CD4-positive, alpha-beta T cell treated with Interleukin-10 for 1 hour (primary cell): ENCODE measurements around the gene RBFOX1.

ENCODE experiments used
- DNase-seq: peaks from one replicate; pipeline ENCODE4 v3.0.0-alpha.2; 2020

The RBFOX1 gene

DNA sequence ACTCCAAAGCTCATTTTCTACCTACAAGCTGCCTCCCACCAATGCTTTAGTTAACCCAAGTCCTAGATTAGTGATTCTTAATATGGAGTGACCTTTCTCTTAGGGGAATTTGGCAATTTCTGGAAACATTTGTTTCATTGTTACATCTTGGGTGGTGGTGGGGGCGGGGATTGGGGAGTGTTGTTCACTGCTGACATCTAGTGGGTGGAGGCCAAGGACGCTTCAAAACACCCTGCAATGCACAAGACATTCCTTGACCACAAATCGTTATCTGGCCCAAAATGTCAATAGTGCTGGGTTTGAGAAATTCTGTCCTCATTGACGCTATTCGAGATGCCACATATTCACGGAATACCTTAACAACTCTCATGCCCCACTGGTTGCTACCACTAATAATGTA lies 282.9 kb downstream of the RBFOX1 start:
- no peak for DNase-seq

DNA sequence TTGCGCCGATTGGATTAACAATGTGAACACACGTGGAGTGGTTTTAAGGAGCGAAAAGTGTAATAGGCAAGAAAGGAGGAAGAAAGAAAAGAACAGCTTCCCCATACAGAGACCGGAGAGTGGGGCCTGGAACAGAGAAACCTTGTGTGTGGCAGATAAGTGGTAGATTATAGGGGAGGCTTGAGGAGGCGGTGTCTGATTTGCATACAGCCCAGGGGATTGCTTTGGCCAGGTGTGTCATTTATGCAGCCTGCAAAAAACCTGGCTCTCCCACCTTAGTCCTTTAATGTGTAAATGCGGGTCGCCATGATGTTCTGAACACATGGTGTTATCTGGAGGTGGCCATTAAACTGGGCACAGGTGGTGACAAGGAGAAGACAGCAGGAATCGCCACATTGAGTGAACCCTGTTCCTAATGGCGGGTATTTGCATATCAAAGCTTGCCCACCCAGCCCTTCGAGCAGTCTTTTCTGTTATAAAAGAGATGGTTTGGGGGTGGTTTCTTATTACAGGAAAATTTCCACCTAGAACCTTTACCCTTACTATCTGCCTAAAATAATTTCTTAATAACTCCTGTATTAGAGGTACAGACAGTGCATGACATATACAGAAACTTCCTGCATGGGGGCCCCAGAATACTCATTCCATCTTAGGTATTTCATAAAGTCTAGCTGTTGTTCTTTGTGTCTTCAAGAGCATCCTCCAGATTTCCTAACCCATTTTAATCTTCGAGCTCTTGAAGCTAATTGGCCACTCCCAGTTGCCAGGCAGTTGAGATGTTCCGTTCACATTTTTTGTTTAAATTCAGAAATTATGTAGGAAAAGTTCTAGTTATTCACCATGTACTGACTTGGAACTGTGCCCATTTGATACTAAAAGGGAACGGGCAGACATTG lies 292.5 kb downstream of the RBFOX1 start:
- DNase-seq: no peak

DNA sequence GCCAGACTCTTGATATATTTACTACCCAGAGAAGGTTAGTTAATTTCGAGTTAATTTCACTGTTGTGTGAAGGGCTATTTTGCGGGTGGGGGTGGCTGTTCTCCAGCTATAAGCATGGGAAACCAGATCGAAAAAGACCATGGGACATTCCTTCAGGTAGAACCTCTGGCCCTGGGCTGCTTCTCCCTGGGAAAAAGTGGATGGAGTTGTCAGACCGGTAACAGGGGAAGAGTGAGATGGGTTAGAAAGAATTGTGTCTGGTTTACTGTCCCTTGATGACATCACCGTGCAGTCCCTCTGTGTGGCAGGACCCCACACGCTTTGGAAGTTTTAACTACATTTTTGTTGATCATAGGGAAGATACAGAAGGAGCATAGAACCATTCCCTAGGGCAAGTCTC lies 296.3 kb downstream of the RBFOX1 start:
- DNase-seq: no peak

DNA sequence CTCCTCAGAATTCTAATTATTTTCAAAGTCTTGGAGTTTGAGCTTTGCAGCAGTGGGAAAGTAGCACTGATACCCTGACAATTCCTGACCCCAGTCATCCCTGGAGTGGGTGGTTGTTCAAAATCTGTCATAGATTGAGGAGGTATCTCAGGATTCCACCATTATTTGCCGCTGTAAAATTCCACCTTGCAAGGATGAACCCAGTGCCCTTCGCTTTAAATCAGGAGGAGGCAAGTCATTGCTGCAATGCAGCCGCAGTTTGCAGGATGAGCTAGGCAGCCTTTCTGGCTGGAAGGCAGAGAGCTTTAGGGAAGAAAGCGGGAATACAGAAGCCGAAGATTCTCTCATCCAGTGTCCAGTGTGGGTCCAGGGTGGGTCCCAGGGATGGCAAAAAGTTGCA lies 296.9 kb downstream of the RBFOX1 start:
- no peak for DNase-seq

DNA sequence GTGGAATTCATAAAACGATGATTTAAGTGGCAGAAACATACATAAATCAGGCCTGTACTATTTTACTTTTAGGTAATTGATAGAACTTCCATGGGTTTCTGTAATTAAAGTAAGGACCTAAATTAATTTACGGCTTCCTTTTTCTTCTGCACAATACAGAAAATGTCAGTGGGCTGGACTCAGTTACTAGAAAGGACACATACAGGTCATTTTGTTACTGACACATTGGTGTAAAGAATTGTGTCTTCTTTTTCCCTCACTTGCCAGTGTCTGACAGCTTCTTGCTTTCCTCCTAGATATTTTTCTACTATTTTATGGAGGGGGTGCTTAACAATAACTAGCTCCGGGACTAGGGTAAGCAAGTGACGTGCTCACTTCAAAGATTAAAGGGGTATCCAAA lies 304.8 kb downstream of the RBFOX1 start:
- no peak for DNase-seq

DNA sequence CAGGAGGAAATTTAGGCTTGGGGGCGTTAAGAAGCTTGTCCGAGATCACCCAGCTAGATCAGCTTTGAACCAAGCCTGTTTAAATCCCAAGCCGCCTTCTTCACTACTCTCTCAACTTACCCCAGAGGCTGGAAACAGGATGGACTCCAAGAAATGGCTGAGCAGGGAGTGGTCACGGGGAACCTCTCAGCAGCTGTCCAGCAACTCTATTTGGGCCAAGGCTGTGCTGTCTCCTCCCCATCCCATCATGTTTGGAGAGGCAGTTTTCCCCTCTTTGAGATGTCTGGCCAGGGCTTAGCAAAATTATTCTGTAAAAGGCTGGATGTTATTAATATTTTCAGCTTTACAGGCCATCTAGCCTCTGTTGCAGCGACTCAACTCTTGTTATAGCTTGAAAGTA lies 305.7 kb downstream of the RBFOX1 start:
- DNase-seq: no peak

DNA sequence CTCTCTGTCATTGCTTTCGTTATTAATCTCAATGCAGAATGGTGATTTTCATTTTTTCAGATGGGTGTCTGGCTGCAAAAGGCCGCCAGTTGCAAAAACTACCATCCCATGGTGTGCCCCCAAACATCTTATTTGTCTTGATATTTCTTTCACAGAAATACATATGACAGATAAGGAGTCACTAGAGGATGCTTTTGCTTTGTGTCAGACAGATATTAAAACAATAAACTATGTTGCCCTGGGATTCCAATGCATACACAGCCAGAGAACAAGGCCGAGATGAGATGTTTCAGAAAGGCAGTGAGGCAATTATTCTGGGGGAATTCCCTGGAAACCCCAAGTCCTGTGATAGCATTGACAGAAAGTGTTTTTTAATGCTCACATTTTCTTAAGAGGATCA lies 307.7 kb downstream of the RBFOX1 start:
- no peak for DNase-seq

DNA sequence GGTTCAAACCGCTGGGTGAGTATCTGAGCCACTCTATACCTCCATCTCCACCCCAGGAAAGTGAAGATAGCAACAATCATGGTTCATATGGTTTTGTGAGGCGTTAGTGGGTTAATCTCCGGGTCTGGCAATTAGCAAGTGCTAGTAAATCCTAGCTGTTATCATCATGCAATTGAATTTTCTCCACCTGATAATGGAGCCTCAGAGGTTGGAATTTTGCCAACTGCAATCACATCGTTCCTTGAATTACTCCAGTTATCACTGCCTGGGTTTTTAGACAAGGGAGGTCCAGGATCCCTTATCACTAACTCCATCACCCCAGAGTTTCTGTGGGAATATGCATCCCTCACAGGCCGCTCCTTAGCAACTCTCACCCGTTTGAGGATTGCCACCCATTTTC lies 311.5 kb downstream of the RBFOX1 start:
- no peak for DNase-seq

DNA sequence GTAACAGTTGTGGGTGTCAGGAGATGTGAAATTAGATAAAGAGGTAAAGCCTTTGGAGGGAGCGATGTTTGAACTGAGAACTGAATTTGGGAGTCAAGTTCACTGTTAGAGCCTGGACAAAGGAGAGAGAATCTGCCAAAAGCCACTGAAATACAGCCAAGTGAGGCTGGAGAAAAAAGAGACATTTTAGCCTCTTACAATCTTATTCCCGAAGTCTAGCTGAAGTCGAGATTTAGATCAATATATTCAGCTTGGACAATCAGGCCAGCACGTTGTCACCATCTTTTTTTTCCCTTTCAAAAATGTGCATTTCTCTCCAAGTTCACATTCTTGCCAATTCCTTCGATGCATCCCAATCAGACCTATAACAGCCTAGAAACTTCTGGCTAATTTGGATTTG lies 312.2 kb downstream of the RBFOX1 start:
- no peak for DNase-seq

DNA sequence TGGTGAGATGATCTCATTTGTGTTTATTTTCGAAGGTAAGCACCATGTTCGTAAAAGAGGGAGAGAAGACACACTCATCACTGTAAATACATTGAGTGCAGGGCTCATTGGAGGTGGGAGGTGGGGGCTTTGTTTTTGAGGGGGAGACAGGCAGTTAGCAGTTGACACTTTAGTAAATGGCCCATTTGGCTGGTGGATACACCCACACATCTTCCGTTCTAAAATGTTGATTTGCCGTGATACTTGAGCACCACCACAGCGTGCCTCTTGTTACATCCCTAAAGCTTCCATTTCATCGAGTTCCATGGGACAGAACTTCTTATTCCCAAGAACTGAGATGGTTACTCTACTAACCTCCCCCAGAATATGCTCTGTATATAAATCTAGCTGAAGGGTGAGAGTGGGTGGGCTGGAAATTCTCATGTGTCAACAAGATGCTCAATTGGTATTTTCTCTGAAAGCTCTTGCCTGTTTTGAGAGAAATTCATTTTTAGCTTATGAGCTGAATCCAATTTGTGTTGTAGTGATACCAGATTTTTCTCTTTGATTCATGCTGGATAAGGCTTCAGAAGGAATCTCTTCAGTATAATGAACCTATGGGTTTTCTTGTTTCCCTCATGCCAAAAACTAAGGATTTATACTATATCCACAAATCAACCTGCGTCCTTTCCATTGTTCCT lies 314.3 kb downstream of the RBFOX1 start:
- DNase-seq: no peak

DNA sequence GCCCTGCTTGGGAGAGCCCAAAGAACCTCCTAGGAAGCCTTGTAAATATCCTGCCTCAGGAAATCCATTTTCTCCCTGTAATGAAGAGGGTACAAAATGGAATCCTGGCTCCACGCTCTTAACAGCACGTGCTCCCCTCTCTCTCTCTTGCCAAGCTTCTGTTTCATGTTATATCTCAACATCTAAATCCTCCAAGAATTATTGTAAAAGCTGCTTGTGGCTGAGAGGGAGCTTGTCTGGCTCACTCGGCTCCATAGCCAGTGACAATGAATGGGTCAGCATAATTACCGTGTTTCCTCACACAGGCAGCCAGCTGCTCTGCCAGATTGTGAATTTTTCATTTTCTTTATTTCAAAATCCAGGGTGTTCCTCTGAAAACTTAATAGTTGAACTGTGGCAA lies 317.8 kb downstream of the RBFOX1 start:
- DNase-seq: no peak

DNA sequence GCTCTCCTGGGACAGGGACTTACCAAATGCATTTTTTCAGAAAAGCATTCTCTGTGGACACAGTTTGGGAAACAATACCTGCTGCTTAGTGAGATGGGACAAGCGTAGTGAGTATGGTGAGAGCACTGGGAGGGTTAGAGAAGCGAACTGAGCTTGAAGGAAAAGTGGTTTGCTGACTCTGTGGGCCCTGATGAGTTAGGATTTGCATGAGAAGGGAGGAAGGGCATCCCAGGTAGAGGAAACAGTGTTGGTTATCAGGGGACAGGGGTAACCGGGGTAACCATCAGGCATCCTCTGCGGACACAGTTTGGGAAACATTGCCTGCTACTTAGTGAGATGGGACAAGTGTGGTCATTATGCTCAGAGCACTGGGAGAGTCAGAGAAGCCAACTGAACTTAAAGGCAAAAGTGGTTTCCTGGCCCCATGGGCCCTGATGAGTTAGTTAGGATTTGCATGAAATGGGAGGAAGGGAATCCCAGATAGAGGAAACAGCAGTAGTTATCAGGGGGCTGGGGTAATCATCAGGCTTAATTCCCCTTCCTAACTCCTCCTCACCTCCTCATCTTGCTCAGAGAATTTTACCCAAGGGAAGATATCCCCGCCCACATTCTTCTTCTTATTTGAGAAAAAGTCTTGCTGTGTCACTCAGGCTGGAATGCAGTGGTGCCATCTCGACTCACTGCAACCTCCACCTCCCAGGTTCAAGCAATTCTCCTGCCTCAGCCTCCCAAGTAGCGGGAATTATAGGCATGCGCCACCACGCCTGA lies 319.3 kb downstream of the RBFOX1 start:
- DNase-seq: no peak

DNA sequence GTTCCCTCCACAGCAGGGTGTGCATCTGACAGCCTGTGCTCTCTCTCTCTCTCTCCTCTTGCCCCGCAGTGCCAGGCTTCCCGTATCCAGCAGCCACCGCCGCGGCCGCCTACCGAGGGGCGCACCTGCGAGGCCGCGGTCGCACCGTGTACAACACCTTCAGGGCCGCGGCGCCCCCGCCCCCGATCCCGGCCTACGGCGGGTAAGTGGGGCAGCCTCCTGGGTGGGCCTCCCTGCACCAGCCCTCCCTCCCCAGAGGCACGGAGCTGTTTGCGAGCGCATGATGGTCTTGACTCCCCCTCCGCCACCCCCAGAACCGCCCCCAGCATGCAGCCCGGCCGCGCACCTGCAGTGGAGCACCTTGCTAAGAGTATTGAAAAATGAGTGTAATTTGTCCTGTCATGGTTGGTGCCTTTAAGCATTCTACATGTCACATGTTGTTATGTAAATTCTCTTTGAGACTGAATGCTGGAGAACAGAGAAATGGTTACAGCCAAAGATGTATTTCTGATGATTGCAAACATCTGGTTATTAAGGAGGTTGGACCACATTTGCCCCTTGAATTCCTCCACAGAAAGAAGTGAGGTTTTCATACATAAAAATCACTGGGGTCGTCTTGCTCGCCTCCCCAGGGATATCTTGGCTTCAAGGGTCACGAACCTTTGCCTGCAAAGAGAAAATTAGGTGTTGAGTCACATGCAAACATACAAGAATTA lies 321.3 kb downstream of the RBFOX1 start:
- DNase-seq: no peak

DNA sequence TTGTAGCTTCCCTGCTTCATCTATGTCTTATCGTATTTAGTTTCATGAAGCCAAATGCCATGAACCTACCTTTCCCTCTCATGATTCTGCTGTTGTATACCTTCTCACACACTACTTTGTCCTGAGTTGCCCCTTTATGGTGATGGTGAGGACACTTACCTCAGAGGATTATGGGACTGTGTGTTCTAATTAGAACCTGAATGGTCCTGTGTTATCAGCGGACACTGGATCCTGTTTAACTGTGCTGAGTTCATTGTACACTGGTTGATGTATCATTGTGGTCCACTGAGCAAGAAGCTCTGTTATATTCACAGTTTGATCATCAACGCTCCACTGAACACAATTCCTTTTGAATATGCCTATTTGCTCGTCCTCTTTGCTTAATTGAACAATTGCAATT lies 343.0 kb downstream of the RBFOX1 start:
- no peak for DNase-seq

DNA sequence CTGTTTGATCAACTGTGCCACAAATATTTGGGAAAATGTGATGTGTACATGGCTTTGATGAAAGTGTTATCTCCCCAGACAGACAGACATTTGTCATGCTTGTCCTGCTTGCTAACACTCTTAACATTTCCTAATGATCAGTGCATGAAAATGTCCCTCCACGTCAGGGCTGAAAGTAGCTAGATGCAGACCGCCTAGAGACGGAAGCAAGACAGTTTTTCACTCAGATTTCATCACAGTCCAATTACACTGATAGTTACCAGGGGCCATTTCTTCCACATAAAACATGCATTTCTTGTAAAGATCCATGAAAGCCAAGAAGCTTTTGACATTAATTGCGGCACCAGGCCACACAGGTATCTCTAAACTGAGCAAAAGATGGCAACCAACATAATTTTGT lies 347.7 kb downstream of the RBFOX1 start:
- no peak for DNase-seq

DNA sequence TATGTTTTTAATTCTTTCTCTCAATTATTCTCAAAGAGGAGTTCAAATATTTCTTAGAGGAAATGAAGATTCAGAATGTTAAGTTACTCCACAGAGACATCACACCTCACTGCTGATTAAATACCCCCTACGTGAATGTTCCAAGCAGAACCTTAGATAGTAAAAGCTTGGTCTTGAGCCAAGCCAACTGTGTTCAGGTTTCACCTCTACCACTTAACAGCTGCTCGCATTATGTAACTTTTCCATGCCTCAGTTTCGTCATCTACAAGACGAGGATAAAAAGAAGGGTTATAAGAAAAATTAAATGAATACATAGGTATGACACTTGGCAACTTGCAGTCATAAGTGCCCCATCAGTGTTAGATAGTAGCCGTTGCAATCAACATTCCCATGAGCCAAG lies 356.2 kb downstream of the RBFOX1 start:
- no peak for DNase-seq

DNA sequence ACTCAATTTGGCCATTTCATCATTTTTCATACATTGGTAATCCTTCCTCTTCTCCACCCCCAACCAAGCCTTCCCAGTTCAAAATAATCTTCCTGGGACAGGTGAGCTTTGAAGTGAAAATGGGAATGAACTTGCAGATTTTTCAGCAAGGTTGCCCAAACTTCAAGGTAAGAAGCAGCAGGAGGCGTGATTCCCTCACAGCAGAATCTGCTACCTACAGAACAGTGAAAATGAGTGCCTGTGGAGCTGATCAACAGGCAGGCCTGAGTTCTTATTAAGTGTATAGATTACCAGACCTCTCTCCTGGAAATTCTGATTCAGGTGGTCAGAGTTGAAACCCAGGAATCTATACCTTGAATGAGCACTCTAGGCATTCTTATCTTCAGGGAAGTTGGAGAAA lies 356.6 kb downstream of the RBFOX1 start:
- no peak for DNase-seq

DNA sequence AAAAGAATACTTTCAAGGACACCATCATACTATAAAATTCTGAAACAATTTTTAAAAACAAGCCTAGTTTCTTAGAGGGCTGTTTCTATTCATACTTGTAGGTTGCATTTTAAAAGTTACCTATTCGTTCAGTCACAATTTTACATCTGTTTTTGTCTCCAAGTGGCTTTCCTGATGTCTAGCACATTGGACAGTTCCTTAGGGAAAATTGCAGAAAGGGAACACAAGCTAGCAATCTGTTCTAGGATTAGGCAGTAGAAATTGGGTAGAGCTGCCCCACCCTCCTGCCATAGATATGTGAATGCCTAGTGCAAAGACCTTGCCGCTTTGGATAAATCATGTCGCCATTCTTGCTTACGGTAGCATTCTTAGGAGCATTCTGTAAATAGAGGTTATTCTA lies 358.9 kb downstream of the RBFOX1 start:
- DNase-seq: no peak

DNA sequence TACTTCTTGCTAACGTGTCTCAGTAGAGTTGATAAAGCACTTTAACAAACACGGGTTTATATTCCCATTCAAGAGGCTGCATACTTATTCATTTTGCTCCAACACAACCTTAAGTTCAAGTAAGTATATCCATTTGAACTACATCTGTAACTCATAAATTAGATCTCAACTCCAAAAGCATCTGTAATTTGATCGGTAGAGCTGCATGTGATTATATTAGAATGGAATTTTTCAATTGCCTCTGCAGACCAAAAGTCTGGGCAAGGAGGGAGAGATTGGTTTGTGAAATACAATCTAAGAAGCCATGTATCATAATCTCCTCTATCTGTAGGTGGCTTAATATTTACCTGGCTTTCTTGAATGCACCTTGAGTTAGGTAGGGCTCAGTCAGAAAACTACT lies 371.0 kb downstream of the RBFOX1 start:
- DNase-seq: no peak

DNA sequence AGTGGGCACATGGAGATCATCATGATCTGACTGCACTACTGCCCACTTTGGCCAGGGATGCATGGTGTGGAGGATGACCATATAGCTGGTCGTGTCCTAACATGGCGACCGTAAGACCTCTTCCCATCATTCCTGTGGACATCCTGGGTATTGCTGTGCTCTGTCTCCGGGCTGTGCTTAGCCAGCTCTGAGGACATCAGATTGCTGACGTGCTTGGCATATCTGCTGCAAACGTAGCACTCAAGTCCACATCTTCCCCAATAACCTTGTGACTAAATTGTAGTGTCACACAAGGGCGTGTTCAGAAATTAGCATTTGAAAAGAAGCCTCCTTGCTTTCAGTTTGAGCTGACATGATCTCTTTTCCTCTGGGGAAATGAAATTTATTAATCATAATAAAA lies 373.2 kb downstream of the RBFOX1 start:
- no peak for DNase-seq

DNA sequence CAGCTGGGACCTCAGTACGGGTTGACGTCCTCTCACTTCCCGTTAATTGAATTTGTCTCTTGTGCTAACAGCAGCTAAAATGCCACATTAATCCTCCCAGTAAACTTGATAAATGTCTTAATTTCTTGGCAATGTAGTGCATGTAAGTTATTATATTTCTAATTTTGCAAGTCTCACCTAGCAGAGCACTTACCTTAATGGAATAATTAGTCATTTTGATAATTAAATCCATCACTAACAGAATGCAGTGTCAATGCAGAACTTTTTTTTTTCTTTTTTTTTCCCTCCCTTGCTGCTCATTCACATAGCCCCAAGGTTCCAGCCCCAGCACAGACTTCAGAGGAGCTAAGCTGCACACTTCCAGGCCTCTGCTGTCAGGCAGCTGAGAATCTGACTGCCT lies 376.5 kb downstream of the RBFOX1 start:
- DNase-seq: no peak

DNA sequence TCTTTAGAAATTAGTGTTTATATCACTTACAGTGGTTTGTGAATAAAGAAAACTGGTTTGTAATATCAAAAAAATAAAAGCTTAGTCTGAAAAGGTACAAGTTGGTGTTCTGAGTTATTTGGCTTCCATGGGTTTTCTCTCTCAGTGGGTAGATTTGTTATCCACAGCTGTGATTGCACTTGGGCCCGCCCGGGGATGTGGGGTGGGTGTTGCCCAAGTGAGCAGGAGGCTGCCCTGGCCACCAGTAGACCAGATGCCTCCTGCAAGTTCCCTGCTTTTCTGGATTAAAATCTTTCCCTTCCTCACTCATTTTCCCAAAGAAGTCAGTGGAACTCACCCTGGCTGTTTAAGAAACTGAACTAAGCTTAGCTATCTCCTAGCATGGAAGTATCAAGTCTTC lies 380.6 kb downstream of the RBFOX1 start:
- DNase-seq: no peak

DNA sequence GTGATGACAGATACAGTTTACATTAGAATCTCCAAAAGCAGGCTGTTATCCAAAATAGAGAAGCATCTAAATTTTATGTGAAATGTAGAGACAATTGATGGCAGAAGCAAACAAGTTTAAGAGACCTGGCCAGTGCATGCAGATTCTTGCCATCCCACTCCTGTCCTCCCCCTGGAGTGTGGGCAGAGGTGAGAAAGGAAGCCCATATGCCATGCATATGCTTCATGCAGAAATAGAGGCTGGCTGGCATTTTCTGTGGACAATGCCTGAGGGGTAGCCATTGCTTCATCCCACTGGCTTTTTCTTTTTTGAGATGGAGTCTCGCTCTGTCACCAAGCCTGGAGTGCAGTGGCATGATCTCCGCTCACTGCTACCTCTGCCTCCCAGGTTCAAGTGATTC lies 382.1 kb downstream of the RBFOX1 start:
- no peak for DNase-seq
